ENCODE data around the gene PTPRD. TPM values are rescaled to one million over a fixed set of nuclear protein-coding genes. Genes with fewer than 3 reads are reported as not detected.

PTPRD gene
- polyA plus RNA-seq, 4 donors: 91.3 to 115 (median 106) TPM

DNA sequence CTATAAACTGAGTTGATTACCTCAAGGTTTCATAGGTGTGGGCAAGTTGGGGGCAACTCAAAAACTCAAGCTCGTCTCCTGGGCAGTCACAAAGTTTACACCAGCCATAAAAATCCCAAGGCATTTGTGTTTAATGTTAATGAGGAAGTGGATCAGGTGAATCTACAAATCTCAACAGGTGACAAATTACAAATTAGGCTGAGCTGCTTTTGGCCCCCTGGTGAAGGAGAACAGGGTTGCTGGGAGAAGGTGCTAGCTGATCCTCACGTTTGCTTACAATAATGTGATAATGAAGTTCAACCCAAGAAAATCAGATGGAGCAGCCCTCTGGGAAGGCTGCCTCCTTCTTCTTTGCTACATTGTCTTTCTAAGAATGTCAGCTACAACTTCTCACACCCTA, 2324.8 kb downstream of the PTPRD start:
- no peak for DNase-seq (ENCODE audit: low read depth in 4 of 4, low spot score in 2 of 4)

GRCh38 chr9:8287501-8287900, 2325.3 kb downstream of the PTPRD start:
- no peak for DNase-seq (ENCODE audit: low read depth in 4 of 4, low spot score in 2 of 4)

DNA sequence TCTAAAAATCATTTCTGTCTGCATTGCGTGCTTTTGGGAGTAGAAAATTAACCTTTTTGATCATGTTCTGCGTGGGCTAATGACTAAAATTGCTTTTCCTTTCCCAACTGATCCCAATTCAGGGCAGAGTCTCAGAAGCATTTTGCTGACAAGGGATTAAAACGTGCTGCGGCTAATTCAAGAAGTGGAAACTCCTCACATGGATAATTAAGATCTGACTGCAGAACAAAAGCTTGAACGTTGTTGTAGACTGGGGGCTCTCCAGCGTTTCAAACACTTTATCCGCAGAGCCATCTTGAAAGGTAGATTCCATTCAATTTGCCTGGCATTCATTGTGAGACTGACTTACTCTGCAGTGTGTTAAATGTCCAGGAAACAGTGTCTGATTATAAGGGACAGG, 2327.9 kb downstream of the PTPRD start:
- DNase-seq (ENCODE audit: low read depth in 4 of 4, low spot score in 2 of 4): no peak

DNA sequence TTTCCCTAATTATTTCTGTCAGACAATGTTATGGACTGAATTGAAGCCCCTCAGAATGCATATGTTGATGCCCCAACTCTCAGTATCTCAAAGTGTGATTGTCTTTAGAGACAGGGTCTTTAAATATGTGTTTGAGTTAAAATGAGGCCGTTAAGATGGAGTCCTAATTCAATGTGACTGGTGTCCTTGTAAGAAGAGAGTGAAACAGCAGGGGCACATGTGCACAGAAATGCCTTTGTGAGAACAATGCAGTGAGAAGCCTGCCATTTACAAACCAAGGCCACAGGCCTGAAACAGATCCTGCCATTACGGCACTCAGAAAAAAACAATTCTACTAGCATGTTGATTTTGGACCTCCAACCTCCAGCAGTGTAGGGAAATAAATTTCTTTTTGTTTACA, 2330.3 kb downstream of the PTPRD start:
- DNase-seq (ENCODE audit: low read depth in 4 of 4, low spot score in 2 of 4): no peak

DNA sequence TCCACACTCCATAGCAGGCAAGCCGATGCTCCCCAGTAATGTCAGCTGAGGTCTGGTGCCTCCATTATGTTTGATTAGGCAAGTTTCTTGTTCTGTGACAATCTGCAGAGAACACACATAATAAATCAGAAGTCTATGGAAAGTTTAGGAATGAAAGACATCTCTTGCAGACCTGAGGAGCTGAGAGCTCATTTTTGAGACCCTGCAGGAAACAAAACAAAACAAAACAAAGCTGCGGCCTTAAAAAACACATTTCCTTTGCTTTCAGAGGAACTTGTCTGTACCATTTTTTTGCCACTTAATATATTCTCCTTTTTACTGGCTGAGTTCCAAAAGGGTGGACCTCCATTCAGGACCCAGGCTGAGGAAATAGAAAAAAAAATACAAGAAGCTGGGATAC, 2332.0 kb downstream of the PTPRD start:
- no peak for DNase-seq (ENCODE audit: low read depth in 4 of 4, low spot score in 2 of 4)

GRCh38 chr9:8278048-8278447, 2334.8 kb downstream of the PTPRD start:
- DNase-seq (ENCODE audit: low read depth in 4 of 4, low spot score in 2 of 4): no peak

- DNase-seq (ENCODE audit: low read depth in 4 of 4, low spot score in 2 of 4): no peak
Measured at GRCh38 chr9:8270235-8270634, 2342.6 kb downstream of the PTPRD start.

DNA sequence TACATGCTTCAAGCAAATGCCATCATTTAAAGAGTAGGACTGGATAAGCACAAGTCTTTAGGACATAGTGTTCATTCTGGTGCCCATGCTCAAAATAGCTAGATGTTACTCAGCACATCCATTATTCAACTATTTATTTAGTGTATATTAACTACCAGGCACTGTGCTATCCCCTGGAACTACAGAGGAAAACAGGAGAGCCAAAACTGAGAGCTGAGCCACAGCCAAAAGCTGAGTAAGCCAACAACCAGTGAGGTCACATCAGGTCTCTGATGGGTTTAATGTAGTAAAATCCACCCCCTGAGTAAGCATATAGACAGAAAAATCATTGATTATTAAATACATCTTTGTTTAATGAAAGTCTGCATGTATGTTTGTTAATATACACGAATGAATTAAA, 2343.9 kb downstream of the PTPRD start:
- DNase-seq (ENCODE audit: low read depth in 4 of 4, low spot score in 2 of 4): no peak

GRCh38 chr9:8268216-8268878, 2344.5 kb downstream of the PTPRD start:
- no peak for DNase-seq (ENCODE audit: low read depth in 4 of 4, low spot score in 2 of 4)

DNA sequence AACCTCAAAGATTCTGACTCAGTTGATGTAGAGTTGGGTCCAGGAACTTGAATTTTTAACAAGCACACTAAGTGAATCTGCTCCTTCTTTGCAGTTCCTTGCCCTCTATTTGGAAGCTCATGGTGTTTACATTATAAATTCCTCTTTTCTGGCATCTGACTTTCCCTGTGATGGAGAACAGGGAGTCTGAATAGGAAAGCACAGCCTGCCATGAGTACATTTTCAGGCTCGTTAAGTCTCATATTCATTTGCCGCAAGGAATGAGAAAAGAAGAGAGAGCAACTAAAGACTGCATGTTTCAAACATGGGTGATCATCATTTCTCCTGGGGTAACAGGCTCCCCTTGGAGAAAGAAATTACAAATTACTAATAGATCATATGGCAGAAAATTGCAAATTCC, 2345.2 kb downstream of the PTPRD start:
- no peak for DNase-seq (ENCODE audit: low read depth in 4 of 4, low spot score in 2 of 4)

GRCh38 chr9:8266861-8267260, 2345.9 kb downstream of the PTPRD start:
- no peak for DNase-seq (ENCODE audit: low read depth in 4 of 4, low spot score in 2 of 4)

DNA sequence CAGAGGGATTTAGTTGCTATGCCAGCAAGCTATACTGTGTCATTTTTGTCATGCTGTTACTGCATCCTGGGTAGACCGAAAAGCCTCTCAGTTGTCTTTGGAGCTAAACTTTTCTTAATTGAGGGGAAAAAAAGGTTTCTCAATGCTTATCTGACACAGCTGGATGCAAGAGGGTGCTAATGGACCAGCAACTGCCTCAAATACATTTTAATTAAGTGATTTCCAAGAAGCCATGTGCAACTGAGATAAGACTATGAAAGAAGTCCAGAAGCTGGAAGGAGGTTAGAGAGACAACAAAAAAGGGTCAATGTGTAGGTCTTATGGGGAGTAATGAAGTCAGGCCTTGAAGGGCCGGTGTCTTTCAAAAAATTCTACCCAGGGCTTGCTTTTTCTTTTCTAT, 2347.5 kb downstream of the PTPRD start:
- DNase-seq (ENCODE audit: low read depth in 4 of 4, low spot score in 2 of 4): no peak
